ENCODE data around the gene BCHE. TPM values are rescaled to one million over a fixed set of nuclear protein-coding genes. Genes with fewer than 3 reads are reported as not detected.

Gene BCHE
- polyA plus RNA-seq, 3 donors = not detected

- Mint-ChIP-seq H3K27ac (no peak overlapping the region), H3K36me3 (no peaks in the 10 kb centered on the region), H3K27me3 (ENCODE audit: low read depth in 3 of 3) (no peaks in the 10 kb centered on the region), H3K4me1 (no peaks in the 10 kb centered on the region), H3K9me3 (peaks cover 0 to 3% (median 0%) of the 10 kb centered on the region in 7 donors), H3K4me3 (no peak overlapping the region)
- no peaks in the 10 kb centered on the region for H3K79me2 ChIP-seq (ENCODE audit: insufficient read depth, low read length)
- H4K20me1 ChIP-seq (ENCODE audit: insufficient read depth, low read length) = no peaks in the 10 kb centered on the region
- H3K4me2 ChIP-seq (replicated peaks; ENCODE audit: extremely low read depth, low read length, poor library complexity, severe bottlenecking) = no peak overlapping the region
- DNase-seq = no peak
- intact Hi-C loops (cut with micrococcal nuclease) = no loop called here
- no peak overlapping the region for H3K27ac ChIP-seq (ENCODE audit: low read depth in 1 of 2, low read length in 2 of 2)
- no peaks in the 10 kb centered on the region for H3K4me1 ChIP-seq (ENCODE audit: control insufficient read depth in 1 of 2, insufficient read depth in 2 of 2, low read length in 2 of 2)
- H2AFZ ChIP-seq (ENCODE audit: insufficient read depth, low read depth, low read length, poor library complexity, severe bottlenecking) = no peak overlapping the region
- no peak for TF ChIP-seq CTCF (IDR thresholded peaks at IDR 0.05)
- no peaks in the 10 kb centered on the region for H3K9me3 ChIP-seq (replicated peaks in 1 of 2; ENCODE audit: control insufficient read depth in 1 of 2, insufficient read depth in 1 of 2, low read length in 2 of 2)
- H3K4me3 ChIP-seq (replicated peaks in 1 of 3; ENCODE audit: low read depth in 2 of 3, low read length in 3 of 3) = no peak overlapping the region
- H3K27me3 ChIP-seq (ENCODE audit: control insufficient read depth in 2 of 2, insufficient read depth in 2 of 2, low read length in 2 of 2) = no peaks in the 10 kb centered on the region
- H3K9ac ChIP-seq (ENCODE audit: insufficient read depth, low read length, poor library complexity, severe bottlenecking) = no peak overlapping the region
- H3K36me3 ChIP-seq (replicated peaks in 1 of 2; ENCODE audit: control insufficient read depth in 1 of 2, insufficient read depth in 2 of 2, low read length in 2 of 2) = no peaks in the 10 kb centered on the region
- WGBS (ENCODE audit: insufficient coverage) = no CpG with 5 or more reads among the region's 2 CpGs
These were observed 1.8 kb downstream of the BCHE start for GRCh38 chr3:165835431-165835830.

- no peaks in the 10 kb centered on the region for H4K20me1 ChIP-seq (ENCODE audit: insufficient read depth, low read length)
- Mint-ChIP-seq H3K27ac (no peak overlapping the region), H3K4me1 (no peaks in the 10 kb centered on the region), H3K4me3 (no peak overlapping the region), H3K27me3 (ENCODE audit: low read depth in 3 of 3) (no peaks in the 10 kb centered on the region), H3K9me3 (peaks cover 0 to 3% (median 0%) of the 10 kb centered on the region in 7 donors), H3K36me3 (no peaks in the 10 kb centered on the region)
- no peak for DNase-seq
- no peaks in the 10 kb centered on the region for H3K4me1 ChIP-seq (ENCODE audit: control insufficient read depth in 1 of 2, insufficient read depth in 2 of 2, low read length in 2 of 2)
- H3K9ac ChIP-seq (ENCODE audit: insufficient read depth, low read length, poor library complexity, severe bottlenecking) = no peak overlapping the region
- no peaks in the 10 kb centered on the region for H3K9me3 ChIP-seq (replicated peaks in 1 of 2; ENCODE audit: control insufficient read depth in 1 of 2, insufficient read depth in 1 of 2, low read length in 2 of 2)
- TF ChIP-seq CTCF (IDR thresholded peaks at IDR 0.05) = no peak
- intact Hi-C loops (cut with micrococcal nuclease) = no loop called here
- H3K4me2 ChIP-seq (replicated peaks; ENCODE audit: extremely low read depth, low read length, poor library complexity, severe bottlenecking) = no peak overlapping the region
- H3K79me2 ChIP-seq (ENCODE audit: insufficient read depth, low read length) = no peaks in the 10 kb centered on the region
- H3K4me3 ChIP-seq (replicated peaks in 1 of 3; ENCODE audit: low read depth in 2 of 3, low read length in 3 of 3) = no peak overlapping the region
- no peaks in the 10 kb centered on the region for H3K36me3 ChIP-seq (replicated peaks in 1 of 2; ENCODE audit: control insufficient read depth in 1 of 2, insufficient read depth in 2 of 2, low read length in 2 of 2)
- no peak overlapping the region for H3K27ac ChIP-seq (ENCODE audit: low read depth in 1 of 2, low read length in 2 of 2)
- no peaks in the 10 kb centered on the region for H3K27me3 ChIP-seq (ENCODE audit: control insufficient read depth in 2 of 2, insufficient read depth in 2 of 2, low read length in 2 of 2)
- no peak overlapping the region for H2AFZ ChIP-seq (ENCODE audit: insufficient read depth, low read depth, low read length, poor library complexity, severe bottlenecking)
- 100% methylated on average over 1 of the region's 3 CpGs for WGBS (ENCODE audit: insufficient coverage)
These were observed 6.5 kb downstream of the BCHE start for GRCh38 chr3:165830746-165831145.

All from CD14-positive monocyte (primary cell).